ENCODE results near the gene MAFF. TPM values are rescaled to one million over a fixed set of nuclear protein-coding genes. Genes with fewer than 3 reads are reported as not detected.

The MAFF gene
- total RNA-seq, 1 experiment from 2014 or later: 5.8 TPM

GRCh38 chr22:38260761-38261681 is 59.2 kb downstream of the MAFF start:
- Histone ChIP-seq H2BK120ac (ENCODE audit: low read depth, low read length, poor library complexity, severe bottlenecking) (no peak overlapping the region), H3K23ac (ENCODE audit: insufficient read length, low read depth, low read length) (no peak overlapping the region), H2AFZ (ENCODE audit: low read length) (no peak overlapping the region), H2AK5ac (ENCODE audit: insufficient read length, low read length) (no peak overlapping the region), H2BK20ac (ENCODE audit: low read depth, low read length, poor library complexity, severe bottlenecking) (no peak overlapping the region), H3K18ac (ENCODE audit: insufficient read length, low read depth, low read length) (no peak overlapping the region), H3T11ph (ENCODE audit: low read length) (no peak overlapping the region), H2BK12ac (ENCODE audit: insufficient read length, low read depth, low read length) (no peak overlapping the region), H3K14ac (ENCODE audit: insufficient read depth, low read length) (no peak overlapping the region), H3K4me1 (ENCODE audit: insufficient read depth, low read length) (no peaks in the 10 kb centered on the region), H3K79me1 (ENCODE audit: insufficient read depth, low read depth, low read length, poor library complexity, severe bottlenecking) (peaks cover 5% of the 10 kb centered on the region), H3K27ac (ENCODE audit: insufficient read length, low read depth, low read length) (no peak overlapping the region), H4K20me1 (ENCODE audit: control insufficient read depth, insufficient read depth, insufficient read length) (peaks cover 2% of the 10 kb centered on the region), H3K23me2 (ENCODE audit: insufficient read length, low read depth, low read length, poor library complexity, severe bottlenecking) (no peaks in the 10 kb centered on the region), H4K5ac (ENCODE audit: insufficient read length, low read depth, low read length) (no peak overlapping the region), H3K4ac (ENCODE audit: low read depth, low read length) (no peak overlapping the region), H3K27me3 (ENCODE audit: insufficient read depth, low read length) (no peaks in the 10 kb centered on the region), H2BK15ac (ENCODE audit: low read depth, low read length) (no peak overlapping the region), H2BK5ac (ENCODE audit: insufficient read length, low read length) (no peak overlapping the region), H3K56ac (ENCODE audit: insufficient read length, low read depth, low read length) (no peak overlapping the region), H4K8ac (replicated peaks; ENCODE audit: insufficient read length, low read depth, low read length) (no peak overlapping the region), H3K4me2 (ENCODE audit: insufficient read depth, insufficient read length, low read length) (no peak overlapping the region), H3K9me3 (ENCODE audit: control insufficient read depth, low read depth, low read length) (no peaks in the 10 kb centered on the region), H3K79me2 (ENCODE audit: insufficient read depth, low read length) (peaks cover under 1% of the 10 kb centered on the region; the same call in 1 of the 2 replicates), H4K91ac (ENCODE audit: insufficient read length, low read depth, low read length) (no peak overlapping the region), H3K9ac (ENCODE audit: extremely low read depth, insufficient read length, low read length) (no peak overlapping the region)
- H3K36me3 Mint-ChIP-seq (ENCODE audit: insufficient read depth in 1 of 3, low read depth in 3 of 3): peaks cover 3 to 11% (median 3%) of the 10 kb centered on the region in 3 experiments; a peak in 5 of 7 replicates
- no peaks in the 10 kb centered on the region for H3K9me3 Mint-ChIP-seq
- H3K4me3 Mint-ChIP-seq: no peak overlapping the region
- no peaks in the 10 kb centered on the region for H3K27me3 Mint-ChIP-seq (ENCODE audit: low read depth)
- no peak for DNase-seq
- no peak; the same call in 2 of the 3 replicates for TF ChIP-seq CTCF (conservative IDR thresholded peaks at IDR 0.05)
- peaks cover 33 to 53% of the 10 kb centered on the region in 2 experiments for H3K4me1 Mint-ChIP-seq
- no CpG with 5 or more reads among the region's 15 CpGs for WGBS (ENCODE audit: extremely low coverage, insufficient read length, low lambda C conversion rate)
- H3K27ac Mint-ChIP-seq: peak overlapping the region in 2 of 3 experiments; percentile 71 to 85; a peak in 2 of 7 replicates
